Type B pancreatic cell (in vitro differentiated cells): ENCODE measurements around the gene DDC. TPM values are rescaled to one million over a fixed set of nuclear protein-coding genes. Genes with fewer than 3 reads are reported as not detected.
A peak's percentile ranks its signal among the peaks of the same experiment; 100 is the strongest.
"Not testable (repeated sequence)": the region's sequence is repeated elsewhere in the genome, so short reads cannot be mapped to it uniquely, and the experiment has no call there.

Source experiments
- DNase-seq: peaks from one replicate; pipeline ENCODE4 v3.0.0; 2021; ENCODE audit warnings: mixed read lengths; ENCODE audit not compliant: unreplicated experiment; ENCODE audit errors: extremely low spot score
- H3K27ac Mint-ChIP-seq: 2 replicates; pipeline ENCODE4 v1.8.0; 2021; ENCODE audit warnings: mild to moderate bottlenecking, mixed read lengths
- H3K27me3 Mint-ChIP-seq: 2 replicates; pipeline ENCODE4 v1.8.0; 2021; ENCODE audit warnings: mixed read lengths
- H3K36me3 Mint-ChIP-seq: 2 replicates; pipeline ENCODE4 v1.8.0; 2021; ENCODE audit warnings: mixed read lengths
- H3K4me1 Mint-ChIP-seq: one replicate; pipeline ENCODE4 v1.8.0; 2021; ENCODE audit warnings: mixed read lengths; ENCODE audit not compliant: unreplicated experiment
- H3K4me3 Mint-ChIP-seq: 2 replicates; pipeline ENCODE4 v1.8.0; 2021; ENCODE audit warnings: mild to moderate bottlenecking, mixed read lengths
- H3K9me3 Mint-ChIP-seq: 2 replicates; pipeline ENCODE4 v1.8.0; 2021; ENCODE audit warnings: mixed read lengths
- total RNA-seq: library from RNA; stranded (reverse); gene quantifications from 2 replicates; pipeline ENCODE4 v1.2.1, GENCODE V29; 2021; ENCODE audit warnings: low replicate concordance
- TF ChIP-seq, protein P1 (sequence below): fragments of 200-600 bp; sonication (generic); conservative IDR thresholded peaks from 2 replicates; pipeline ENCODE4 v1.5.0; 2021; ENCODE audit warnings: antibody characterized with exemption, mild to moderate bottlenecking

The DDC gene
- total RNA-seq, 1 donor from 2014 or later: 29.9 TPM

DNA sequence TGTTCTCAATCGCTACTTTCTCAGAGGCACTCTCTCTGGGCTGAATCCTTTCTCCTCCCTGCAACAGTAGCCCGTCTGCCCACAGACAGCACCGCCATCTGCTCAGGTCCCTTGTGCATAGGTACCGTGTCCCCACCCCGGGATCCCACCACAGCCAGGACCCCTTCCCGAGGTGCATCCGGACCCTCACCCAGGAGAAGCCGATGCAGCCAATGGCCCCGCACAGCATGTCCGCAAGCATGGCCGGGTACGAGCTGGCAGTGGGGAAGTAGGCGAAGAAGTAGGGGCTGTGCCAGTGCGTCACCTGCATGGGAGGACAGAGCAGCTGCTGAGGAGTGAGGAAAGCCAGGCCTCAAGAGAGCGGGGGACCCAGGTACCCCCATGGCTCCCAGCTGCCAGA, 25.5 kb downstream of the DDC start:
- Mint-ChIP-seq H3K4me3 (no peak overlapping the region), H3K27ac (no peak overlapping the region), H3K36me3 (no peaks in the 10 kb centered on the region), H3K27me3 (no peaks in the 10 kb centered on the region), H3K9me3 (no peaks in the 10 kb centered on the region), H3K4me1 (peaks cover 14% of the 10 kb centered on the region)
- TF ChIP-seq, protein P1, sequence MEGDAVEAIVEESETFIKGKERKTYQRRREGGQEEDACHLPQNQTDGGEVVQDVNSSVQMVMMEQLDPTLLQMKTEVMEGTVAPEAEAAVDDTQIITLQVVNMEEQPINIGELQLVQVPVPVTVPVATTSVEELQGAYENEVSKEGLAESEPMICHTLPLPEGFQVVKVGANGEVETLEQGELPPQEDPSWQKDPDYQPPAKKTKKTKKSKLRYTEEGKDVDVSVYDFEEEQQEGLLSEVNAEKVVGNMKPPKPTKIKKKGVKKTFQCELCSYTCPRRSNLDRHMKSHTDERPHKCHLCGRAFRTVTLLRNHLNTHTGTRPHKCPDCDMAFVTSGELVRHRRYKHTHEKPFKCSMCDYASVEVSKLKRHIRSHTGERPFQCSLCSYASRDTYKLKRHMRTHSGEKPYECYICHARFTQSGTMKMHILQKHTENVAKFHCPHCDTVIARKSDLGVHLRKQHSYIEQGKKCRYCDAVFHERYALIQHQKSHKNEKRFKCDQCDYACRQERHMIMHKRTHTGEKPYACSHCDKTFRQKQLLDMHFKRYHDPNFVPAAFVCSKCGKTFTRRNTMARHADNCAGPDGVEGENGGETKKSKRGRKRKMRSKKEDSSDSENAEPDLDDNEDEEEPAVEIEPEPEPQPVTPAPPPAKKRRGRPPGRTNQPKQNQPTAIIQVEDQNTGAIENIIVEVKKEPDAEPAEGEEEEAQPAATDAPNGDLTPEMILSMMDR: no peak
- no peak for DNase-seq

DNA sequence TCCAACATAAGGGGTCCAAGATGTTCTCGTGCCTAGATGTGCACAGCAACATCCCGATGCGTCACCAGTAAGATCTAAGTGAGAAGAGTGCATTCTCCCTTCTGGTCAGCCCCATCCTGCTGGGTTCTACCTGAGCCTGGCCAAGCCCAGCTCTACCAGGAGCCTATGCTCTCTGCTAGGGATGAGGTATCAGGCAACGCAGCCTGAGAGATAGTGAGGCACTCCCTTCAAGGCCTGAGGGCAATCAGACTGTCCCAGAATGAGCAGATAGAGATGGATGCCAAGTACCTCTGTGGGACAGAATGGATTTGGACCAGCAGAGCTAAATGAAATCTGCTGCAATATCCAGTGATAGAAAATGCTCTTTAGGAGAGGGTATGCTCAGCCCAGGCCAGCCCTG, 26.7 kb downstream of the DDC start:
- Mint-ChIP-seq H3K27ac (no peak overlapping the region), H3K36me3 (no peaks in the 10 kb centered on the region), H3K27me3 (no peaks in the 10 kb centered on the region), H3K4me3 (no peak overlapping the region), H3K4me1 (peaks cover 18% of the 10 kb centered on the region), H3K9me3 (no peaks in the 10 kb centered on the region)
- no peak for DNase-seq
- TF ChIP-seq, protein P1: no peak

DNA sequence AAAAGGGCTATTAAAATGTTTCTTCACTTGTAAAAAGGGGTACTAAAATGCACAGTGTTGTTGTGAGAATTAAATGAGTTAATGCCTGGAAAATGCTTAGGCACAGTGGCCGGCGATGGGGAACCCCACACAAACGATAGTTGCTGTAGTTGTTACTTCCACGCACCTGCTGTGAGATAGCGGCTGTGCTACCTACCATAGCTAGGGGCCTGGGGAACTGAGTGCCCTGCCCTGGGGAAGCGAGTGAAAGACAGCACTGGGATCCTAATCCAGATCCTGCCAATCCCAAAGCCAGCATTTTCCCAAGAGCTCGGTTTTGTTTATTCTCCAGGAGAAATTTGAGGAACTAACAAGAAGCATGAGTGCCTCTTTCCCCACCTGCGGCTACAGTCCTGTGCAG, 27.8 kb downstream of the DDC start:
- H3K36me3 Mint-ChIP-seq: no peaks in the 10 kb centered on the region
- no peak overlapping the region for H3K27ac Mint-ChIP-seq
- no peak overlapping the region for H3K4me3 Mint-ChIP-seq
- TF ChIP-seq, protein P1: no peak
- H3K4me1 Mint-ChIP-seq: peaks cover 15% of the 10 kb centered on the region
- H3K9me3 Mint-ChIP-seq: no peaks in the 10 kb centered on the region
- H3K27me3 Mint-ChIP-seq: no peaks in the 10 kb centered on the region
- no peak for DNase-seq

DNA sequence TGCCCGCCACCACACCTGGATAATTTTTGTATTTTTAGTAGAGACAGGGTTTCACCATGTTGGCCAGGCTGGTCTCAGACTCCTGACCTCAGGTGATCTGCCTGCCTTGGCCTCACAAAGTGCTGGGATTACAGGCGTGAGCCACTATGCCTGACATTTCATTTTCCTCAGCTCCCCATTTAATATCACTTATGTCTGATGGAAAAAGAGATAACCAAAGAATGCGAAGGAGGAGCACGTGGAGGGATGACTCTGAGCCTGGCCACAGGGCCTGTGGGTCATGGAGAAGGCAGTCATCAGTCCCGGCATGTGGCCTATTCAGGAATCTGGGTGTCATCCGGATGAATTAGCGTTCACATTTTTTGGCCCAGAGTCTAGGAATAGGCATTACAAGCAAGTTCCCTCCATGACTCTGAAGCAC, 29.9 kb downstream of the DDC start:
- Mint-ChIP-seq H3K27ac (peak overlapping the region; percentile 82), H3K4me1 (peaks cover 20% of the 10 kb centered on the region)
- H3K27me3 Mint-ChIP-seq, H3K4me3 Mint-ChIP-seq, DNase-seq, H3K36me3 Mint-ChIP-seq, H3K9me3 Mint-ChIP-seq: not testable (repeated sequence)

DNA sequence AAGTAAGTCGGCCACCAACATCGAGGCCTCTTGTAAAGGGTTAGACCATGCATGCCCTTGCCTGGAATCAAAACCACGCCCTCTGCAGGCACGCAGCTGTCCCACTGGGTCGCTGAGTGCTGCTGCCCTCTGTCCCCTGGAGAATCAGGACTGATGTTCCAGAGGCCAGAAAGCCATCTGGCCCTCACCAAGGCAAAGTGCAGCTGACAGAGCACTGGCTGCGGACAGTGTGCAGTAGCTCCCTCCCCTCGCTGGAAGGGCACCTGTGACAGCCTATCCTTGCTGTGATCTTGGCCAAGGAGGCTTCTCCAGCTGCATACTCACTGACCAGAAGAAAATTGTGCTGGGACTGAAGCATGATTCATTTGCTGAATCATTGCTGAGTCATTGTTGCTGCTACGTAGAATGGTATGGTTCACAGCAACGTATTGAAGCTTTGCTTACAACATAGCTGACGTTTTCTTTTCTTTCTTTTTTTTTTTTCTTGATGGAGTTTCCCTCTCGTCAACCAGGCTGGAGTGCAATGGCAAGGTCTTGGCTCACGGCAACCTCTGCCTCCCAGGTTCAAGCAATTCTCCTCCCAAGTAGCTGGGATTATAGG, 30.4 kb downstream of the DDC start:
- Mint-ChIP-seq H3K4me1 (peaks cover 20% of the 10 kb centered on the region), H3K27me3 (no peaks in the 10 kb centered on the region), H3K36me3 (no peaks in the 10 kb centered on the region), H3K9me3 (no peaks in the 10 kb centered on the region), H3K27ac (peak overlapping the region; percentile 82), H3K4me3 (no peak overlapping the region)
- TF ChIP-seq, protein P1: no peak
- no peak for DNase-seq

DNA sequence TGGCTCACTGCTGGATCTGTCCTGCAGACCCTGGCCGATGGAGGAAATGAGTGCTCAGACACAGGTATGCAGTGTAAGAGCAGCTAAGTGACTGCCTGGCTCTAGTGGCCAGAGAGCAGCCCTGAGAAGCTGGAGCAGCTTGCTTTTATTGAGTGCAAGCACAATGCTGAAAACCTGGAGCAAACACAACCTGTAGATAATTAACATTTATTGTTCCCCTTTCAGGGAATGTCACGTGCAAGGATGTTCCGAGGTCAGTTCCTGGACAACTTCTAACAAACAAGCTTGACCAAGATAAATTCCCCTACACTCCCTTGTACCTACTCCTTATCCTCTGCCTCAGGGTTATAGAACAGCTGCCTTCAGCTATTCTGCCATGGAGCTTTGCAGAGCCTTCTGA, 31.3 kb downstream of the DDC start:
- Mint-ChIP-seq H3K4me3 (no peak overlapping the region), H3K9me3 (no peaks in the 10 kb centered on the region), H3K36me3 (no peaks in the 10 kb centered on the region), H3K27me3 (no peaks in the 10 kb centered on the region), H3K4me1 (peaks cover 22% of the 10 kb centered on the region), H3K27ac (peak overlapping the region; percentile 82)
- TF ChIP-seq, protein P1: no peak
- DNase-seq: no peak
